ENCODE results near the gene SIGLEC14.
"Not testable (repeated sequence)": the region's sequence is repeated elsewhere in the genome, so short reads cannot be mapped to it uniquely, and the experiment has no call there.

SIGLEC14 gene

DNA sequence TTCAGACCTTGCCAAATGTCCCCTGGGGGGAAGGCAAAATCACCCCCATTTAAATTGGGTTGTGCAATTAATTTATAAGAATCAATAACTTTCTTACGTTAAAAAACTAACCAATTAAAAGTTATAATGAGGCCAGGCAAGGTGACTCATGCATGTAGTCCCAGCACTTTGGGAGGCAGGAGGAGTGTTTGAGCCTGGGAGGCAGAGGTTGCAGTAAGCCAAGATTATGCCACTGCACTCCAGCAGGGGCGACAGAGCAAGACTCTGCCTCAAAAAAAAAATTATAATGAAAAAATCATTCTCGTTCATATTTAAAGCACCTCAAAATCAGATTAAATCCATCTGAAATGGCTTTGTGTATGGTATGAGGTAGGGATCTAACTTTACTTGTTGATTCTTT, 18.4 kb upstream of the SIGLEC14 start:
- DNase-seq: no peak

DNA sequence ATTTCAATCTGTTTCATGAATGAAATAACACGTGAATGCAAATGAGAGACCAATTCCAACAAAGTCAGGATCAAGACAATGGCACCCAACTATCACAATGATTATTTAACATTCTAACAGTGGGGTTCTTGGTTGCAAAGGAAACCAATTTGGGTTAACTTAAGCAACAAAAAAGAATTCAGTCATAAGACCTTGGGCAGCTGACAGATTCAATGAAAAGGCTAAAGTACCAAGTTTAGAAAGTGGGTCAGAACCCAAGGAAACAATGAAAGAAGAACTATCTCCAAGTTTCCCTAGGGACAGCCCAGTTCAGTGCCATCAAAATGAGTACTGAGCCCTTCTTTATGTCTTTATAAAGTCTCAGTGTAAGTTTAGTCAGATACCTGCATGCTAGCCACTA, 17.5 kb upstream of the SIGLEC14 start:
- DNase-seq: no peak

DNA sequence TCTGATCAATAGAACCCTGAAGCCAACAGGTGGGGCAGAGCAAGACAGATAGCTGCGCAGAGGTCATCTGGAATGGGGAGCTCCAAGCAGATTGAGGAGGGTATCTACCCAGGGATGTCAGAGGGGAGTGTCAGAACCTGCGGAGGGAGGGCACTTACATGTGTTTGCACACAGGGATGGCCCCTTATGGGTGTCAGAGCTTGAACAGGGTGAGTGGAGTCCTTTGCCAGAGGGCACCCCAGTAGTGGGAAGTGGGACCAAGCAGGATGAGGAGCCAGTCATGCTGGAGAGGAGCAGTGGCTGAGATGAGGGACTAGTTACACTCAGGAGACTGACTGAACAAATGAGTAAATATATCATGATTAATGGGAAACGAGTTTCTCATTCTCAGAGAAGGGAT, 17.0 kb upstream of the SIGLEC14 start:
- no peak for DNase-seq

DNA sequence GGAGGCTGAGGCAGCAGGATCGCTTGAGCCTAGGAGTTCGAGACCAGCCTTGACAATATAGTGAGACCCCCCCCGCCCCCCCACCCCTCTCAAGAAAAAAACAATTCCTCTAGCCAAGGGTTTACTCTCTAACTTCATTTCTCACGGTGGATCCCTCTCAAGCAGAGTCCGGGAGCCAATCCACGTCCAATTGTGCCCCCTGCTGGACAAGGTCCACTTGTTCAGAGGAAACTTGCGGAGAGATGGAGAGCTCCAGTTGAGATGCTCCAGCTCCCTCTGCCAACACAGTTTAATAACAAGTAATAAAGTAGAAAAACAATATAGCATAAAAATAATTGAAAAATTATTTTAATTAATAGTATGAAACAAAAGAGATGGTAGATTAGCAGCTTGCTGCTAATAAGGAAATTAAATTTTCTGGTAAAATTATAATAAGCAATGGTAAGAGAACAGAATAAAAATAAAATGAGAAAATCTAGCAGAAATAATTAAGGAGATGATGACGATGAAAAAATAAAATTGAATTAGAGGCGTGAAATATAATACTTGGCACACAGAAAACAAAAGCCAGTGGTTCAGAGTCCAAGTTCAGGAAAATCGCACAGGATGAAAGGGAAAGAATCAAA, 14.5 kb upstream of the SIGLEC14 start:
- DNase-seq: no peak

DNA sequence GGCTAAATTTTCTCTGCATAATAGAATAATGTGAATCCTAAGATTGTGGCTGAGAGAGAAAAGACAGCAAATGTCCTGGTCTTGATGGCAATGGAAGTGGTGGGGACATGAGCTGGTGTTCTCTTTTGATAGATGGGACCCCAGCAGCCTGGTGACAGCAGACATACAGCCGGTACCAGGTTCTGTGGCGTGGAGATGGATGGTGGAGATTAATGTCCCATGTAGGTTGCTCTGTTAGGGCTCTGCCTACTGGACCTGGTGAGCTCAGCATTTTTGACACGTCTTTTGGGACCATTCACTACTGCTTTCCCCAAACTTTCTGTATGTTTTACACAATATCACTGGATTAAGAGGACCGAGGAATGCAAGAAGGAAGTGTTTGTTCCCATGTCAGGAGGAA, 8.2 kb upstream of the SIGLEC14 start:
- no peak for DNase-seq

DNA sequence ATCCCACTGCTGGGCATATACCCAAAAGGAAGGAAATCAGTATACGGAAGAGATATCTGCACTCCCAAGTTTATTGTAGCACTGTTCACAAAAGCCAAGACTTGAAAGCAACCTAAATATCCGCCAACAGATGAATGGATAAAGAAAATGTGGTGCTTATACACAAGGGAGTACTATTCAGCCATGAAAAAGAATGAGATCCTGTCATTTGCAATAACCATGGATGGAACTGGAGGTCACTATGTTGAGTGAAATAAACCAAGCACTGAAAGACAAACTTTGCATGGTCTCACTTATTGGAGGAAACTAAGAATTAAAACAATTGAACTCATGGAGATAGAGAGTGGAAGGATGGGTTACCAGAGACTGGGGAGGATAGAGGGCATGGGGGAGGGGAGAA, 6.5 kb upstream of the SIGLEC14 start:
- DNase-seq: no peak

DNA sequence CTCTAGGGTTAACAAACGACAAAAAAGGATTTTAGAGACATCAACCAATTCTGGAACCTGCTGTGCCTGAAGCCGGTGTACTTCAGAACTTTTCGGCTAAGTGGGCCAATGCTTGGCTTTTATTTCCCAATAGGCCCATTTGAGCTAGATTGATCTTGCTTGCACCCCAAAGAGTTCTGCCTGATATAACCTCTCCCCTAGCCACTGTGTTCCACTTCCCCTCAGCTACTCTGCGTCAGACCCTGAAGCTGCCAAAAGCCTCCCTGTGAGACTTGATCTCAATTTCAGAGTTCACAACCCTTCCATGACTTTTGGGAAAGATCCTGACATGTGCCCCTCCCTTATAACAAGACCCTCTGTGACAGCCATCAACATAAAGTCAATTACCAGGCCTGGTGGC, 5.6 kb upstream of the SIGLEC14 start:
- DNase-seq: no peak

DNA sequence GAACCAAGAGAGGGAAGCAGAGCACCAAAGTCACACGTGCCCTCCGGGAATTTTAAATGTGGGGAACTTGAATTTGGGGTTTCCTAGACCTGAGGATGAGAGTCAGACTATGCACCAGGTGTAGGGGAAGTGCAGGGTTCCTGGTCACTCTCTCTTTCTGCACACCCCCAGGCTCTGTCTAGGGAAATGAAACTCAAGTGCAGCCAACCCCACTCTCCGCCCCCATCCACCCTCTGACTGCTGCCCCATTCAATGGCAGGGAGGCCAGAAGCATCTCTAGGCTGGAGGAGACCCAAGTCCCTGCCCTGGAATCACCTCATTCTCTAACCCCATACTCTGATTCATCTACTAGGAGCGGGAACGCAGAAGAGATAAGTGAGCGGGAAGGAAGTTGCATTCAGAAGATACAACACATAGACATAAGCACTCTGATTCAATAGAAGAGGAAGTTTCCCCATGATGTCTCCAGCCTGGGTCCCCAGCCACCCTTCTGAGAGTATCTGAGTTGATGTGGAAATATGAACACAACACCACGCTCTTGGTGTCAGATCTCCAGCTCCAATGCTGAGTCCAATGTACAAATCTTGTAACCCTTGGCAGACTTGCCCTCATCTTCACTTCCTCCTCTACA, 4.7 kb upstream of the SIGLEC14 start:
- DNase-seq: no peak

DNA sequence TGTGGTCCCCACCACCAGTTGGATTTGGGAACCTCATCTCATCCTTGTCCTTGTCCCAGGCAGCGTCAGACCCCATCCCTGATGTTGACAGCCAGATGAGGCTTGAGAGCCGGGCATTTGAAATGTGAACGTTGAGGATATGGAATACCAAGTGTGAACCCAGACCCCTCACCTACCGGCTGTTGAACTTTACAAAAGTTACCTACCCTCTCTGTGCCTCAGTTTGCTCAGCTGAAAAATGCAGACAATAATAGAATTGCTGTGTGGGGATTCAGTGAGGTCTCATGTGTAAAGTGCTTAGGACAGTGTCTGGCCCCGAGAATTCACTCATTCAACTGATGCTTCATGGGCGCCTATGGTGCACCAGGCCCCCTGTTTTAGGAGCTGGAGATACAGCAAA, 693 bp upstream of the SIGLEC14 start:
- DNase-seq: no peak

DNA sequence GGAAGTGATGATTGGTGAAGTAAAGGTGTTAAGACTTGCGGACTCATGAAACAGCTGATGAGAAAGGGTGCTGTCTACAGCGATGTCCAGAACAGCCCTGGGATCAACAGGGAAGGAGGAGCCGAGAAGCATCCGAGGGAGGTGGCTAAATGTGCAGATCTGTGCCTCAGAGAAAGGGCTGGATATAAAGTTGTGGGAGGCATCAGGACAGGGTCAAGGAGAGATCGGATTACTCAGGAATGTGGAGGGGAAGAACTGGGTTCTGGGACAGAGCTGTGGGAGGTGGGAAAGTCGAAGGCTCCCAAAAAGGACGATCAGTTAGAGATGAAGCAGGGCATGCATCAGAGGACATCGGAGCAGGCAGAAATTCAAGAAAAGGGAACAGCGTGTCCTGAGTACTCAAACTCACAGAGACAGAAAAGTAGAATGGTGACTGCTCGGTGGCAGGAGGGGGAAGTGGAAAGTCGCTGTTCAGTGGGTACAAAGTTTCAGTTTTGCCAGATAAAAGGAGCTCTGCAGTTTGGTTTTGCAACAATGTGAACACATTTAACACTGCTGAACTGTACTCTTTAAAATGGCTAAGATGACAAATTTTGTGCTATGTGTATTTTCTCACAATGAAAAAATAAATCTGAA, 1.9 kb downstream of the SIGLEC14 start:
- DNase-seq: no peak

DNA sequence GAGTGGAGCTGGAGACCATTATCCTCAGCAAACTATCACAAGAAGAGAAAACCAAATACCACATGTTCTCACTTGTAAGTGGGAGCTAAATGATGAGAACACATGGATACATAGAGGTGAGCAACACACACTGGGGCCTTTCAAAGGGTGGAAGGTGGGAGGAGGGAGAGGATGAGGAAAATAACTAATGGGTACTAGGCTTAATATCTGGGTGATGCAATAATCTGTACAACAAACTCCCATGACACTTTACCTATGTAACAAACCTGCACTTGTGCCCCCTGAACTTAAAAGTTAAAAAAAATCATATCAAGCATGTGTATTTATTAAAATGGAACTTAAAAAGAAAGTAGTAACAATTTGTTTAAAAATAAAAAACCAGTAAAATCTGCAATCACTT, 5.0 kb downstream of the SIGLEC14 start:
- DNase-seq: no peak

DNA sequence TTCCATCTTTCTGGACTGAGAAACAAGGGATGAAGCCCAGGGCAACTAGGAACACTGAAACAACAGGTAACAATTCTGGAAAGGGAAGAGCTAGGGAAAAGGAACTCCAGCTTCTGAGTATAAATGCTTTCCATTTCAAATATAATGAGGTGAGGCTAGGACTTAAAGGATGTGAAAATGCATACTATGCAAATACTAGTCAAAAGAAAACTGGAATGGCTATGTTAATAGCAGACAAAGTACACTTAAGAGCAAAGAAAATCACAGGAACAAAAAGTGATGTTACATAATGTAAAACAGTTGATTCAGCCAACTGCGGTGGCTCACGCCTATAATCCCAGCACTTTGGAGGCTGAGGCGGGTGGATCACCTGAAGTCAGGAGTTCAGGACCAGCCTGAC, 6.2 kb downstream of the SIGLEC14 start:
- no peak for DNase-seq

DNA sequence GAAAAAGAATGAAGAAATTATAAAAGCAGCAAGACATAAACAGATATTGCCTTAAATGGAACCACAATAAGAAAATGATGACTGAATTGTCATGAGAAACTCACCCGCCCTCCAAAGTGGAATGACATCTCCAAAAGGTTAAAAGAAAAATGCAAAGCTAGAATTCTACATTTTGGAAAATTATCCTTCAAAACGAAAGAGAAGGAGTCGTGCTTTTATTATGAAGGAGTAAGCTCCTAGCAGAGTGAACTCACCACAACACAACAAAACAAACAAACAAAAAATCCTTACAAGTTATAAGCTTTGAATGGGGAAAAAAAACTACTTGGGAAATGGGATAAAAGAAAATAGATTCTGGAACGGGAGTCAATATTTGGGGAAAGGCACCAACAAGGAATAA, 6.7 kb downstream of the SIGLEC14 start:
- no peak for DNase-seq

DNA sequence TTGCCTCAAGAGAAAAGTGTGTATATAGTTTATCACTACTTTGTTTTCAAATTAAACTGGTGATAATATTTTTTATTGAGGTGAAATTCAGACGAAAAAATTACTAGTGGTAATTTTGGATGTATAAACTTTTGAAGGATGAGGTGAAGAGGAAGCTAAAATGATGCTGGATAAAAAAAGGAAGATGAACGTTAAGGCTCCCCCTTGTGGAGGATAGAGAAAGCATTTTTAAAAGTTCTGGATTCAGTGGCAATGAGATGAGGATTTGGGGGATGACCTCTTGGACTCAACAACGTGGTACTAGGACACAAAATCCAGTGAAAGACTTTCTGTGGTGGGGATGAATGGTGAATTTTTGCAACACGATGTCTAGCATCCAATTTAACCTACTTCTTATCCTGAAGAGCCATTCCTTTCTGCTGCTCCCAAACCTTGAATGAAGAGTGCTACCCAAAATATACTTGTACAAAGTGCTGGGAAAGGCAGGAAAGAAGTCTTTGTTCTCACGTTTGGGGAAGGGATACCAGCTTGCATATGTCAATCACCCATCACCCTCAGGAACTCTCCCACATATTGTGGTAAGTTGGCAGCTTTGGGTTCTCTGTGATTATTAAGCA, 9.2 kb downstream of the SIGLEC14 start:
- DNase-seq: no peak

DNA sequence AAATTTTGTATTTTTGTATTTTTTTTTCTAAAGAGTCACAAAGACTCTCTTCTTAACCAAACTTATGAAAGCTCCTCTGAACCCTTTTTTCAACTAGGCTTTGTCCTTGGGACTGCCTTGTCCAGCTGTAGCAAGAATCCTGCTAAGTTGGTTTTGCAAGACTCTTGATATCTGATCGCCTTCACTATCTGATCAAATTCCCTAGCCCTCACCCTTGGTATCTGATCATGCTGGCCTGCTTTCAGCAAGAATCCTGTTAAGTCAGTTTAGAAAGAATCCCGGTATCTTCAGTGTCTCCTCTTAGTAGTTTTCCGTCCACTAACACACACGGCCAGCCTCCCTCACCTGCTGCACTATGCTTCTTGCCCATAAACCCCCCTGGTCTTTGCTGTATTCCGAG, 14.5 kb downstream of the SIGLEC14 start:
- DNase-seq: no peak

DNA sequence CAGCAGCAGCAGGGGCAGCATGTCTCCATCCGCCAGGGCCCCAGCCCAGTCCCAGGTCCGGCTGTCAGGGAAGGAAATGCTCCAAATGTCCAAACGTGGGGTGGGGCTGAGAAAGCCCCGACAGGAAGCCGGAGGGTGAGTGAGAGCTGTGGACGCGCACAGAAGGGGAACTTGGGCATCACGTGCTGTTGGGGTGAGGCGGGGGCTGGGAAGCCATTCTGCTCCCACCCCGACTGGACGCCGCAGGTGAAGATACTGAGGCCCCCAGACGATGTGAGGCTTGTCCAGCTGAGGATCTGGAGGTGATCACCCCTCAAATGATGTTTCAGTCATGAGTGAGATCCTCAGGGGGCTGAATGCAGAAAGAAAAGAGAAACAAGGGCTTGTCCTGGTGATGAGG, 16.3 kb downstream of the SIGLEC14 start, which contains the start of gene SIGLEC5:
TSS of gene SIGLEC5 (minus strand) at position 87 of the 400 bp plus-strand sequence. CDS start at position 21, 66 bp downstream.
- DNase-seq: not testable (repeated sequence)

DNA sequence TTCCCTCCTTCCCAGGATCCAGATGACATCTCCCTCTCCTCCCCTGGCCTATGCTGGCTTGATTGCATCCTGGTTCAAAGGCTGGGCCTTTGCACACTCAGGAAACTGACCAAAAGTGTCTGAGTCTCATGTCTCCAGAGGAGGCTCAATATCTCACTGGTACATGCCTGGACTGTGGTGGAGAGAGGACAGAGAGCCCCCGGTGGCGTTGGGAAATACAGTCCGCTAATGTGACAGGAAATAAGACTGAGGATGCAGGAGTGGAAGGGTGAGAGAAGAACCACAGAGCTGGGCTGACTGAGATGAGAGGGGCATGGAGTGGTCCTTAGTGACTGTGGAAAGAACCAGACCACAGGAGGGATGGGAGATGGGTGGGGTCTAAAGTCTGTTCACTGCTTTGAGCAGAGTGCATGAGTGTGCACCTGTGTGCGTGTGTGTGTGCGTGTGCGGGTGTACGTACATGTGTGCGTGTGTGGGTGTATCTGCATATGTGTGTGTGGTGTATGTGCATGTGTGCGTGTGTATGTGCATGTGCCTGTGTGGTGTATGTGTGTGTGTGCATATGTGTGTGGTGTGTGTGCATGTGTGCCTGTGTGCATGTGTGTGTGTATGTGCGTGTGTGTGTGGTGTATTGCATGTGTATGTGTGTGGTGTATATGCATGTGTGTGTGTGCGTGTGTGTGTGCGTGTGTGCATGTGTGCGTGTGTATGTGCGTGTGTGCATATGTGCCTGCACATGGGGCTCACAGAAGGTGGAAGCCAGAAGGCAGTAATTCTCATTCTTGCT, 18.3 kb downstream of the SIGLEC14 start:
- DNase-seq: no peak

DNA sequence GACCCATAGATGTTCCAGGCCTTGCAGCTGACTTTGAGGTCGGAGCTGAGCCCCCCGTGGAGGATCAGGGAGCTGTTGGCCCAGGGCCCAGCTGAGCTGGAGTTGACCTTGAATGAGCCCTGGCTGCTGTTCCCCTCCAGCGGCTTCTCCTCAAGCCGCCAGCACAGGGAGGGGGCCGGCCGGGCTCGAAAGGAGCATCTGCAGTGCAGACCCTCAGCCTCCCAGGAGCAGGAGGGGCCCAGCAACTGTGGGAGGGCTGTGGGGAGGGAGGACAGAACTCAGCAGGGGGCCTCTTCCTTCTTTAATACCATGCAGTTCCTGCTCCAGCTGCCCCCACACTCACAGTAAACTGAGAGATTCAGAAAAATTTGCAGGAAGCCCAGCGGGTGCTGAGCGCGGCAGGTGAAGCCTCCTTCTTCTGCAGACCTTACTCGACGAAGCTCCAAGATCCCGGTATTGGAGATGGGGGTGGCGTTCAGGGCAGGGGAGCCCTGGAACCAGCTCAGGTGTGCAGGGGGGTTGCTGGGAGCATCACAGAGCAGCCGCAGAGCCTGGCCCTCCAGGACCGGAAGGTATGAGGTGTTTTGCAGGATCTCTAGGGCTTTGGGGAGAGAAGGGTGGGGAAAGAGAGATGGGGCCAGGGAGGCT, 19.0 kb downstream of the SIGLEC14 start:
- DNase-seq: no peak

DNA sequence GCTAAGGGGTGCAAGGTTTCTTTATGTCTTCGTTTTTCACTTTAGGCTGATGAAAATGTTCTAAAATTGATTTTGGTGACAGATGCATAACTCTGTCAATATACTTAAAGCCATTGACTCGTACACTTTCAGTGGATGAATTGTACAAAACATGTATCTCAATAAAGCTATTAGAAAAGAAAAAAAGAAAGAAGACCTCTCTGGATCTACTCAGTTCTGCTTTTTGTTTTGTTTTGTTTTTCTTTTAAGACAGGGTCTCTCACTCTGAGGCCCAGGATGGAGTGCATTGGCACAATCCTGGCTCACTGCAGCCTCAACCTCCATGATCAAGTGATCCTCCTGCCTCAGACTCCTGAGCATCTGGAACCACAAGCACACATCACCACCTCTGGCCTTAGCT, 19.9 kb downstream of the SIGLEC14 start:
- no peak for DNase-seq

DNA sequence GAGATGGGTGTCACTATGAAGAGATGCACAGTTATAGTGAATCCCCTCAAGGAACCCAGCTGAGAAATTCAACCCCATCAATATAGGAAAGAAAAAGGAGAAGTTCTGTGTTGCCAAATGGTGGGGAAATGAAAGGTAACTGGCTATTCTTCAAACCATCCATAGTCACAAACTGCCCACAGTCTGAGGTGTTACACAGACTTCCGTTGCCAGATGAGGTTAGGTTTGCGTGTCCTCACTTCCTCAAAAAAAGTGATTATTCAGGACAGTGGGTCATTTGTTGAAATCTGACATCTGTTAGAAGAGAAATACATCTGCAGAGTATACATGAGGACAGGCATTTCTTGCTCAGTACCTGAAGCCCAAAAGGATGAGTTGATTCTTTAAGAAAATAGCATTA, 25.4 kb downstream of the SIGLEC14 start:
- DNase-seq: no peak

DNA sequence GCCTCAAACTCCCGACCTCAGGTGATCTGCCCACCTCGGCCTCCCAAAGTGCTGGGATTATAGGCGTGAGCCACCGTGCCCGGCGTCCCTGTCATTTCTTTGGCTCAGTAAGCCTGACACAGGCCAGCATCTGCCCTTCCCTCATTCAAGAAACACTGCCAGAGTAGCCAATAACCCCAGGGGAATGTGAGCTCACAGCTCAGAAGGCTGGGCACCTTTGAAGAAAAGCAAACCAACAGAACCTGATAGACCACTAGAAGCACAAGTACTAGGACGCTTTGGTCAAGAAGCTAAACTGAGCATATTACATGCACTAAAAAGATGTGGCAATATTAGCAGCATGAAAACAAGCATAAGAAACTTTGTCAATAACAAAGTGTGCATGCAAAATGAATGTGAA, 30.6 kb downstream of the SIGLEC14 start:
- DNase-seq: no peak

DNA sequence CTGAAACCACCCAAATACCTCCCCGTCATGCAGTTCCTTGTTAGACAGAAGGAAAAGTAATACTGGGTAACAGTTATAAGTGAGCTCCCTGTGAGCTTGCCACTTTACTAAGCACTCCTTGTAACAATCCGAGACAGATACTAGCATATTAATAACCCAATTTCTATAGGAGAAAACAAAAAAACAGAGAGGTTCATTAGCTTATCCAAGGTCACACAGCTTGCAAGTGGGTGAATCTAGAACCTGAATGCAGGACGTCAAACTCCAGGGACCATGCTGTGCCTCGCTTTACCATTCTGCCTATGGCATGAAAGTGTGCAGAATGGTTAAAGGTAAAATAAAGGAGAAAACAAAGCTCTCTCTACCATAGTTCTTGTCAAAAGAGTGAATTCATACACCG, 31.8 kb downstream of the SIGLEC14 start:
- no peak for DNase-seq

DNA sequence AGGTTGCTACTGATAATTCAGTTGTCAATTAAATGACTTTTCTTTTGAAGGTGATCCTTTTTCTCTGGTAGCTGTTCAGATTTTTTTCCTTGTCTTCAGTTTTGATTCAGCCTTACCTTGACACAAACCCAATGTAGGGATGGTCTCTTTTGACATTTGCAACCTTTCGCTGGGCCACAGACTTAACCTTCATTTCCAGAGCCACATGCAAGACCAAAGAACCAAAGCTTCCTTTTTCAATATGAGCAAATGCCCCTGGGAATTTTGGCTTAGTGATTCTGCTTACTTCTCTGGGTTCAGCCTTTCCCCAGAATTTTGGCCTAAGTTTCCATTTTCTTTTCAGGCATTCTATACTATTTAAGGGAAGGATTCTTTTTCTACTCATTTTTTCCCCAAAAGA, 36.0 kb downstream of the SIGLEC14 start:
- no peak for DNase-seq

Data from SIG-M5 (cell line).